ENCODE data around the gene KIAA0930.
"Not testable (repeated sequence)": the region's sequence is repeated elsewhere in the genome, so short reads cannot be mapped to it uniquely, and the experiment has no call there.

Gene KIAA0930
- 14.9 to 76.4 (median 47.5) reads per million in 3 experiments for total RNA-seq

- DNase-seq = peak; percentile 69
Observed at GRCh38 chr22:45240810-45241631, at the start of gene KIAA0930. KIAA0930 (minus strand) TSS chr22:45240894; CDS start chr22:45240703, 191 bp downstream.

- no peak for DNase-seq
Observed at GRCh38 chr22:45286854-45287551, 46.3 kb upstream of the KIAA0930 start.

- no peak for DNase-seq
Observed at GRCh38 chr22:45285263-45286058, 44.8 kb upstream of the KIAA0930 start.

GRCh38 chr22:45284705-45285262, 44.1 kb upstream of the KIAA0930 start, which contains the start of gene UPK3A:
UPK3A (plus strand) TSS chr22:45284949; CDS start chr22:45285014, 65 bp downstream.
- DNase-seq = peak; percentile 53

GRCh38 chr22:45281010-45281409, 40.3 kb upstream of the KIAA0930 start:
- no peak for DNase-seq

GRCh38 chr22:45280587-45280980, 39.9 kb upstream of the KIAA0930 start:
- DNase-seq = no peak

GRCh38 chr22:45278125-45278524, 37.4 kb upstream of the KIAA0930 start:
- DNase-seq = no peak

GRCh38 chr22:45277720-45278119, 37.0 kb upstream of the KIAA0930 start:
- DNase-seq = not testable (repeated sequence)

GRCh38 chr22:45276507-45277105, 35.9 kb upstream of the KIAA0930 start:
- no peak for DNase-seq

GRCh38 chr22:45273452-45274075, 32.9 kb upstream of the KIAA0930 start:
- no peak for DNase-seq

- no peak for DNase-seq
Observed at GRCh38 chr22:45272498-45272897, 31.8 kb upstream of the KIAA0930 start.

- no peak for DNase-seq
Observed at GRCh38 chr22:45271667-45272201, 31.0 kb upstream of the KIAA0930 start.

GRCh38 chr22:45270095-45271020, 29.7 kb upstream of the KIAA0930 start:
- DNase-seq = no peak

GRCh38 chr22:45268958-45269844, 28.5 kb upstream of the KIAA0930 start:
- DNase-seq = peak; percentile 87

GRCh38 chr22:45268167-45268957, 27.7 kb upstream of the KIAA0930 start:
- no peak for DNase-seq

- no peak for DNase-seq
Observed at GRCh38 chr22:45265535-45265934, 24.8 kb upstream of the KIAA0930 start.

GRCh38 chr22:45263463-45264269, 23.0 kb upstream of the KIAA0930 start:
- DNase-seq = no peak

All from central memory CD4-positive, alpha-beta T cell (primary cell).